Pancreas (tissue), 10 donors: ENCODE results near the gene OPRD1. TPM values are rescaled to one million over a fixed set of nuclear protein-coding genes. Genes with fewer than 3 reads are reported as not detected.
A peak's percentile ranks its signal among the peaks of the same experiment; 100 is the strongest.

Experiments
- ATAC-seq, 4 donors: fragments of 200-7000 bp; cut with Tn5 transposase; one replicate each; pipeline versions ENCODE4 v1.8.0 to v1.9.1; 2020; ENCODE audit warnings: mild to moderate bottlenecking in 4 of 4, moderate library complexity in 4 of 4
- DNase-seq, 6 donors: peaks; one replicate each; pipeline ENCODE4 v3.0.0-alpha.2; 2020
- FAIRE-seq: peaks from 2 replicates; lab custom pipeline; 2012; peaks lifted over from hg19 to GRCh38; lab: Jason Lieb, UNC
- H3K27ac ChIP-seq, 4 donors: fragments of 200-600 bp; sonication (generic); 1 replicate in 3 of 4; 2 replicates in 1 of 4; pipeline versions ENCODE4 v1.5.0 to v1.8.0; 2020
- H3K27me3 ChIP-seq, 4 donors: fragments of 200-600 bp; one replicate each; pipeline ENCODE4 v1.8.0; 2021
- H3K36me3 ChIP-seq, 3 donors: fragments of 200-600 bp; sonication (generic) in 1 of 3; one replicate each; pipeline versions ENCODE4 v1.5.0 to v1.8.0; 2020 to 2021
- H3K4me1 ChIP-seq, 3 donors: fragments of 200-600 bp; one replicate each; pipeline ENCODE4 v1.8.0; 2021
- H3K4me3 ChIP-seq, 4 donors: fragments of 200-600 bp; sonication (generic) in 2 of 4; one replicate each; pipeline versions ENCODE4 v1.5.0 to v1.8.0; 2020 to 2021
- H3K9me3 ChIP-seq, 4 donors: fragments of 200-600 bp; one replicate each; pipeline ENCODE4 v1.8.0; 2021
- WGBS, 2 donors: extraction: QIAGEN DNeasy Blood & Tissue Kit; methylation state at CpG; one replicate each; pipeline ENCODE4 v1.1.7; 2013; 5-methylcytosine and 5-hydroxymethylcytosine counted together
- intact Hi-C, 3 donors: fragments of 100-400 bp; cut with DNase I; formaldehyde crosslinking; loops; one replicate each; pipeline versions ENCODE4 v1.11.1 to v1.14.2; 2022
- polyA plus RNA-seq, 2 donors: library from polyadenylated mRNA; stranded (reverse); fragments of 200-250 nt; gene quantifications; one replicate each; pipeline ENCODE4 v1.2.3, GENCODE V29; 2013
- total RNA-seq, 6 donors: library from RNA; stranded (reverse); fragmentation: NEBNext Ultra II Directional in 4 of 6; extraction: Animal tissue kit (Norgen Biotek cat#: 25700) in 4 of 6; gene quantifications; one replicate each; pipeline versions ENCODE4 v1.2.1 to v1.2.4, GENCODE V29; 2021 to 2023
- TF ChIP-seq, protein P1 (sequence below), 4 donors: fragments of 200-600 bp; sonication (generic) in 3 of 4; IDR thresholded peaks; one replicate each; pipeline versions ENCODE4 v1.5.0 to v1.8.0; 2021; ENCODE audit warnings: antibody characterized with exemption in 4 of 4
- donor health status: healthy with polysubstance abuse.
- donor health status: DM: no; HTN: no; CAD: no; lungs with moderate emphysema.
- donor health status: DM: no; HTN: no; CAD: no.
- donor health status: control.
- donor health status: control.
- donor health status: Bipolar disorder and iron deficiency.
- donor health status: DM: yes; HTN: yes; CAD: no.
- donor health status: DM: no; HTN: no; CAD: no.
- donor health status: DM: no; HTN: no; CAD: no.
- donor health status: DM: yes; HTN: yes; CAD: no.

The OPRD1 gene
- total and polyA plus RNA-seq, 8 donors, result 0.03 to 0.76 (median 0.21) TPM

DNA sequence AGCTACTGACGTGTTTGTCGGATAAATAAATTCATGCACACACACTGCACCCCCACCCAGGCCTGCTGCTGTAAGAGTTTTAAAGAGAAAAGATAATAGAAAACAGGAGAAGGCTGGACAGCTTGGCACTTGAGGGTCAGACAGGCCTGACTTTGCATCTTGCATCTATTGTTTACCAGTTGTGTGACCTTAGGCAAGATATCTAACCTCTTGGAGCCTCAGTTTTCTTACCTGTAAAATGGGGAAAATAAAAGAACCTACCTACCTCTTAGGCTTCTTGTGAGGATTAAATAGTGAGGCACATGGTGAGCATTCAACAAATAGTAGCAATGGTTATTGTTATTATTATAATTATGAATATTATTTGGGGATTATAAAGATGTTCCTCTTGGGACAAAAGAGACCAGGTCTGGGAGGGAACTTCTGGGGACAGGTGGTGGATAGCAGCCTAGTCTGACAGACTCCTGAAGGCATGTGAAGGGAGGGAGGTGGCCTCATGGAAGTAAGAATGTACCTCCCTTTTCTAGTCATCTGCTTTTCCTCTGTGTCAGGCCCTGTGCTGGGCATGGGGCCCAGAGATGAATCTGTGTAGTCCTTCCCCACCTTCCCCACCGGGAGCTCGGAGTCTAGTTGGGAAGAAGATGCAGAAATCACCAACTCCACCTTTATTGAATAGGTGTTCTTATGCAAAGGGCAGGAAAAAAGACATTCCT lies 84.1 kb downstream of the OPRD1 start:
- DNase-seq, result no peak
- ATAC-seq, result no peak
- TF ChIP-seq, protein P1, sequence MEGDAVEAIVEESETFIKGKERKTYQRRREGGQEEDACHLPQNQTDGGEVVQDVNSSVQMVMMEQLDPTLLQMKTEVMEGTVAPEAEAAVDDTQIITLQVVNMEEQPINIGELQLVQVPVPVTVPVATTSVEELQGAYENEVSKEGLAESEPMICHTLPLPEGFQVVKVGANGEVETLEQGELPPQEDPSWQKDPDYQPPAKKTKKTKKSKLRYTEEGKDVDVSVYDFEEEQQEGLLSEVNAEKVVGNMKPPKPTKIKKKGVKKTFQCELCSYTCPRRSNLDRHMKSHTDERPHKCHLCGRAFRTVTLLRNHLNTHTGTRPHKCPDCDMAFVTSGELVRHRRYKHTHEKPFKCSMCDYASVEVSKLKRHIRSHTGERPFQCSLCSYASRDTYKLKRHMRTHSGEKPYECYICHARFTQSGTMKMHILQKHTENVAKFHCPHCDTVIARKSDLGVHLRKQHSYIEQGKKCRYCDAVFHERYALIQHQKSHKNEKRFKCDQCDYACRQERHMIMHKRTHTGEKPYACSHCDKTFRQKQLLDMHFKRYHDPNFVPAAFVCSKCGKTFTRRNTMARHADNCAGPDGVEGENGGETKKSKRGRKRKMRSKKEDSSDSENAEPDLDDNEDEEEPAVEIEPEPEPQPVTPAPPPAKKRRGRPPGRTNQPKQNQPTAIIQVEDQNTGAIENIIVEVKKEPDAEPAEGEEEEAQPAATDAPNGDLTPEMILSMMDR (IDR thresholded peaks at IDR 0.05), result no peak
- no peaks in the 10 kb centered on the region for H3K27me3 ChIP-seq
- no peak for FAIRE-seq
- no peak overlapping the region for H3K27ac ChIP-seq
- no peaks in the 10 kb centered on the region for H3K36me3 ChIP-seq
- no peak overlapping the region for H3K4me3 ChIP-seq
- H3K9me3 ChIP-seq, result no peaks in the 10 kb centered on the region
- H3K4me1 ChIP-seq, result peaks cover 0 to 4% (median 0%) of the 10 kb centered on the region in 3 donors
- intact Hi-C loops, result no loop called here
- 80 to 90% methylated on average over 4 of the region's 4 CpGs for WGBS, 2 donors

DNA sequence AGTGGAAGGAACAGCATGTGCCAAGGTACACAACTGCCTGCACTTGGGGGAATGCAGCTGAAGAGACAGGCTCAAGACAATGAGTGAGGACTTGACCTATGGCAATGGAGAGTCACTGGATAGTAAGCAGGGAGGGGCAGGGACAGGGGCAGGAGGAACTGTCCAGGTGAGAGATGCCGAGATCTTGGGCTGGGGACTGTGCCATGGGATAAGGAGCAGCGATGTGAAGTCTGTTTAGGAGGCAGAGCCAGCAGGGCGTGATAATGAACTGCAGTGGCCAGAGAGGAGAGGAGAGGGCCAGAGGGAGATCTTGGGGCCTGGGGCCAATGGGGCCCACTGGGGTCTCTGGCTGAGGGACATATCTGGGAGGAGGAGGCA lies 84.6 kb downstream of the OPRD1 start:
- no peak for FAIRE-seq
- TF ChIP-seq, protein P1 (IDR thresholded peaks at IDR 0.05), result no peak
- Histone ChIP-seq H3K27me3 (no peaks in the 10 kb centered on the region), H3K9me3 (no peaks in the 10 kb centered on the region), H3K36me3 (no peaks in the 10 kb centered on the region), H3K4me3 (no peak overlapping the region), H3K4me1 (peaks cover 0 to 4% (median 0%) of the 10 kb centered on the region in 3 donors), H3K27ac (no peak overlapping the region)
- no peak for ATAC-seq
- intact Hi-C loops, result no loop called here
- DNase-seq, result no peak
- WGBS, 2 donors, result 71 to 75% methylated on average over 3 of the region's 3 CpGs

GRCh38 chr1:28897789-28898188 lies 85.8 kb downstream of the OPRD1 start:
- H3K27ac ChIP-seq, result no peak overlapping the region
- H3K9me3 ChIP-seq, result no peaks in the 10 kb centered on the region
- H3K4me1 ChIP-seq, result peaks cover 0 to 4% (median 0%) of the 10 kb centered on the region in 3 donors
- FAIRE-seq (no peak), DNase-seq (no peak), ATAC-seq (no peak)
- intact Hi-C loops, result no loop called here
- no peaks in the 10 kb centered on the region for H3K36me3 ChIP-seq
- no peaks in the 10 kb centered on the region for H3K27me3 ChIP-seq
- TF ChIP-seq, protein P1 (IDR thresholded peaks at IDR 0.05), result no peak
- H3K4me3 ChIP-seq, result no peak overlapping the region
- WGBS, 2 donors, result 76 to 80% methylated on average over 4 of the region's 4 CpGs

- Histone ChIP-seq H3K27ac (no peak overlapping the region), H3K9me3 (no peaks in the 10 kb centered on the region), H3K36me3 (no peaks in the 10 kb centered on the region), H3K4me3 (no peak overlapping the region), H3K27me3 (no peaks in the 10 kb centered on the region), H3K4me1 (peaks cover 0 to 4% (median 0%) of the 10 kb centered on the region in 3 donors)
- DNase-seq (peak in 5 of 6 donors; percentile 37 to 84 (median 68)), ATAC-seq (peak; percentile 47 to 74 (median 62)), FAIRE-seq (no peak)
- 33 to 46% methylated on average over 3 of the region's 3 CpGs for WGBS, 2 donors
- intact Hi-C loops, result no loop called here
- TF ChIP-seq, protein P1 (IDR thresholded peaks at IDR 0.05), result no peak
Measured at GRCh38 chr1:28898405-28898881, 86.5 kb downstream of the OPRD1 start.

- H3K36me3 ChIP-seq, result no peaks in the 10 kb centered on the region
- no peaks in the 10 kb centered on the region for H3K27me3 ChIP-seq
- ATAC-seq (no peak), FAIRE-seq (no peak), DNase-seq (peak in 1 of 6 donors; percentile 15)
- no peak overlapping the region for H3K4me3 ChIP-seq
- no peak overlapping the region for H3K27ac ChIP-seq
- H3K4me1 ChIP-seq, result peaks cover 0 to 4% (median 0%) of the 10 kb centered on the region in 3 donors
- 65 to 76% methylated on average over 2 of the region's 2 CpGs for WGBS, 2 donors
- no peaks in the 10 kb centered on the region for H3K9me3 ChIP-seq
- TF ChIP-seq, protein P1 (IDR thresholded peaks at IDR 0.05), result no peak
- intact Hi-C loops, result no loop called here
Measured at GRCh38 chr1:28899267-28899666, 87.3 kb downstream of the OPRD1 start.
